BJ (cell line): ENCODE measurements around the gene MEGF6. TPM values are rescaled to one million over a fixed set of nuclear protein-coding genes. Genes with fewer than 3 reads are reported as not detected.

ENCODE experiments used
- CTCF ChIA-PET: fragments of 350-600 bp; formaldehyde crosslinking; extraction: SDS; loops from one replicate; lab custom pipeline; 2021; ENCODE audit warnings: antibody characterized with exemption, inconsistent platforms; lab: Yijun Ruan, JAX
- POLR2A ChIA-PET: fragments of 300-600 bp; sonication (Branson Sonifier 250); formaldehyde crosslinking; extraction: SDS; loops from one replicate; lab custom pipeline; 2021; ENCODE audit warnings: antibody characterized with exemption; lab: Charles Lee
- DNase-seq: peaks from one replicate; pipeline ENCODE4 v3.0.0-alpha.2; 2011; ENCODE audit warnings: low read depth
- H3K27me3 ChIP-seq: 2 replicates; pipeline ENCODE4 v1.6.0; 2011; ENCODE audit warnings: low read length; ENCODE audit not compliant: control insufficient read depth, insufficient read depth
- H3K36me3 ChIP-seq: 2 replicates; pipeline ENCODE4 v1.5.1; 2011; ENCODE audit warnings: low read length; ENCODE audit not compliant: control insufficient read depth, insufficient read depth
- H3K4me3 ChIP-seq: 2 replicates; pipeline ENCODE4 v1.5.1; 2011; ENCODE audit warnings: low read depth, mild to moderate bottlenecking, control low read depth, low read length
- CTCF ChIP-seq: IDR thresholded peaks from 2 replicates; pipeline ENCODE4 v1.5.1; 2011; ENCODE audit warnings: low read depth, mild to moderate bottlenecking, control low read depth, inconsistent platforms, low read length, moderate library complexity; ENCODE audit not compliant: insufficient read depth
- polyA plus RNA-seq: library from polyadenylated mRNA; depleted of rRNA; stranded (reverse); fragments of >200 nt; gene quantifications from 2 replicates; pipeline ENCODE4 v1.2.3, GENCODE V29; 2011

Gene MEGF6
- polyA plus RNA-seq, 1 experiment, result 77.4 TPM

GRCh38 chr1:3609769-3610526 is 1.4 kb downstream of the MEGF6 start:
- TF ChIP-seq CTCF, result no peak
- CTCF ChIA-PET, result interaction anchor here (1.0 to 4.2 kb wide), 2 partner anchors 9 to 23 kb away, joined by 3 to 17 read pairs; no protein-coding TSS in a partner anchor
- POLR2A ChIA-PET, result no interaction called here
- Histone ChIP-seq H3K36me3 (no peaks in the 10 kb centered on the region), H3K27me3 (peaks cover 11% of the 10 kb centered on the region), H3K4me3 (no peak overlapping the region)
- no peak for DNase-seq

GRCh38 chr1:3609016-3609768 is 2.1 kb downstream of the MEGF6 start:
- Histone ChIP-seq H3K36me3 (no peaks in the 10 kb centered on the region), H3K4me3 (no peak overlapping the region), H3K27me3 (peaks cover 11% of the 10 kb centered on the region)
- no peak for TF ChIP-seq CTCF
- ChIA-PET CTCF (interaction anchor here (1.0 to 4.2 kb wide), 3 partner anchors 10 to 22 kb away, joined by 3 to 17 read pairs (median 5); no protein-coding TSS in a partner anchor), POLR2A (no interaction called here)
- DNase-seq, result no peak

GRCh38 chr1:3608154-3608553 is 3.2 kb downstream of the MEGF6 start:
- H3K4me3 ChIP-seq, result no peak overlapping the region
- ChIA-PET CTCF (interaction anchor here (0.6 to 4.2 kb wide), 4 partner anchors 11 to 38 kb away, joined by 3 to 17 read pairs (median 4); no protein-coding TSS in a partner anchor), POLR2A (no interaction called here)
- DNase-seq, result no peak
- H3K27me3 ChIP-seq, result peaks cover 11% of the 10 kb centered on the region
- no peaks in the 10 kb centered on the region for H3K36me3 ChIP-seq
- no peak for TF ChIP-seq CTCF

- no peak for TF ChIP-seq CTCF
- ChIA-PET CTCF (interaction anchor here (0.6 to 4.2 kb wide), 3 partner anchors 11 to 38 kb away, joined by 3 to 17 read pairs (median 3); no protein-coding TSS in a partner anchor), POLR2A (interaction anchor here (0.6 kb wide), 1 partner anchor 18 kb away, joined by 22 read pairs; no protein-coding TSS in a partner anchor)
- no peak for DNase-seq
- no peaks in the 10 kb centered on the region for H3K36me3 ChIP-seq
- H3K4me3 ChIP-seq, result no peak overlapping the region
- peaks cover 11% of the 10 kb centered on the region for H3K27me3 ChIP-seq
These were observed 3.6 kb downstream of the MEGF6 start for GRCh38 chr1:3607703-3608065.
